Islet precursor cell (in vitro differentiated cells): Measurements from ENCODE around the gene MFSD12.
"Not testable (repeated sequence)": the region's sequence is repeated elsewhere in the genome, so short reads cannot be mapped to it uniquely, and the experiment has no call there.

Experiments
- DNase-seq: peaks from one replicate; pipeline ENCODE4 v3.0.0-alpha.2; 2018

MFSD12 gene

GRCh38 chr19:3584036-3584802 is 26.8 kb upstream of the MFSD12 start:
- not testable (repeated sequence) for DNase-seq

GRCh38 chr19:3581792-3582191 is 24.4 kb upstream of the MFSD12 start:
- not testable (repeated sequence) for DNase-seq

- DNase-seq: peak; percentile 78
Measured at GRCh38 chr19:3580156-3580934, 23.0 kb upstream of the MFSD12 start.

GRCh38 chr19:3578390-3578789 is 21.0 kb upstream of the MFSD12 start:
- DNase-seq: no peak

- no peak for DNase-seq
Measured at GRCh38 chr19:3577723-3578344, 20.4 kb upstream of the MFSD12 start.

GRCh38 chr19:3576696-3577443 is 19.5 kb upstream of the MFSD12 start:
- DNase-seq: peak; percentile 86

- DNase-seq: no peak
Measured at GRCh38 chr19:3575949-3576673, 18.7 kb upstream of the MFSD12 start.

GRCh38 chr19:3575260-3575741 is 17.9 kb upstream of the MFSD12 start:
- peak; percentile 89 for DNase-seq

- DNase-seq: peak; percentile 99
Measured at GRCh38 chr19:3573858-3574637, 16.7 kb upstream of the MFSD12 start.

- DNase-seq: peak; percentile 68
Measured at GRCh38 chr19:3573162-3573857, 15.9 kb upstream of the MFSD12 start.

GRCh38 chr19:3572855-3573161 is 15.4 kb upstream of the MFSD12 start, which contains the start of gene HMG20B:
Gene HMG20B (plus strand): TSS chr19:3572944. CDS start chr19:3573310, 366 bp downstream.
- no peak for DNase-seq

GRCh38 chr19:3572132-3572854 is 14.9 kb upstream of the MFSD12 start:
- peak; percentile 100 for DNase-seq

- peak; percentile 80 for DNase-seq
Measured at GRCh38 chr19:3570606-3571011, 13.2 kb upstream of the MFSD12 start.

GRCh38 chr19:3570042-3570441 is 12.7 kb upstream of the MFSD12 start:
- DNase-seq: not testable (repeated sequence)

- DNase-seq: peak; percentile 95
Measured at GRCh38 chr19:3565139-3565538, 7.8 kb upstream of the MFSD12 start.

- no peak for DNase-seq
Measured at GRCh38 chr19:3563709-3564524, 6.5 kb upstream of the MFSD12 start.

- peak; percentile 84 for DNase-seq
Measured at GRCh38 chr19:3556978-3557460, 367 bp downstream of the MFSD12 start.

- no peak for DNase-seq
Measured at GRCh38 chr19:3556423-3556977, 886 bp downstream of the MFSD12 start.
